Left ventricle myocardium superior (tissue), 1 donor: ENCODE results near the gene SPATA18. TPM values are rescaled to one million over a fixed set of nuclear protein-coding genes. Genes with fewer than 3 reads are reported as not detected.

Source experiments
- total RNA-seq: library from RNA; stranded (reverse); fragmentation: NEBNext Ultra II Directional; extraction: Animal tissue kit (Norgen Biotek cat#: 25700); gene quantifications from one replicate; pipeline ENCODE4 v1.2.1, GENCODE V29; 2021
- donor health status: DM: no; HTN: yes; CAD: no; lungs with severe emphysema.

The SPATA18 gene
- total RNA-seq, 1 donor from 2014 or later = 1.9 TPM

Other genes with a start within 250 kb of the SPATA18 start
- 43.4 TPM for gene DCUN1D4, start 208.2 kb upstream of the SPATA18 start, total RNA-seq
- gene LRRC66, start 30.9 kb upstream of the SPATA18 start, total RNA-seq = 0.27 TPM
- 80.4 TPM for gene SGCB, start 13.0 kb upstream of the SPATA18 start, total RNA-seq